CD14-positive monocyte (primary cell): ENCODE data around the gene HOXD4. TPM values are rescaled to one million over a fixed set of nuclear protein-coding genes. Genes with fewer than 3 reads are reported as not detected.

Source experiments
- DNase-seq, 3 donors: peaks; one replicate each; pipeline ENCODE4 v3.0.0-alpha.2; 2011 to 2022
- H2AFZ ChIP-seq: 2 replicates; pipeline ENCODE4 v1.6.0; 2012; ENCODE audit warnings: mild to moderate bottlenecking, low read depth, low read length, inconsistent platforms; ENCODE audit not compliant: insufficient read depth, poor library complexity, severe bottlenecking
- H3K27ac ChIP-seq, 2 donors: 1 replicate in 1 of 2; 2 replicates in 1 of 2; pipeline ENCODE4 v1.5.1; 2012 to 2013; ENCODE audit warnings: low read length in 2 of 2, control low read depth in 1 of 2, inconsistent platforms in 1 of 2, low read depth in 1 of 2, mild to moderate bottlenecking in 1 of 2
- H3K27me3 ChIP-seq, 2 donors: one replicate each; pipeline versions ENCODE4 v1.6.0 to v1.6.1; 2011 to 2013; ENCODE audit warnings: low read length in 2 of 2; ENCODE audit not compliant: control insufficient read depth in 2 of 2, insufficient read depth in 2 of 2
- H3K36me3 ChIP-seq, 2 donors: replicated peaks in 1 of 2; 1 replicate in 1 of 2; 2 replicates in 1 of 2; pipeline versions ENCODE4 v1.5.1 to v1.6.1; 2012 to 2013; ENCODE audit warnings: low read length in 2 of 2, control low read depth in 1 of 2, inconsistent platforms in 1 of 2, mild to moderate bottlenecking in 1 of 2; ENCODE audit not compliant: insufficient read depth in 2 of 2, control insufficient read depth in 1 of 2
- H3K4me1 ChIP-seq, 2 donors: 1 replicate in 1 of 2; 2 replicates in 1 of 2; pipeline versions ENCODE4 v1.5.1 to v1.6.1; 2012 to 2013; ENCODE audit warnings: low read length in 2 of 2, control low read depth in 1 of 2, inconsistent platforms in 1 of 2, mild to moderate bottlenecking in 1 of 2, moderate library complexity in 1 of 2; ENCODE audit not compliant: insufficient read depth in 2 of 2, control insufficient read depth in 1 of 2
- H3K4me2 ChIP-seq: replicated peaks from 2 replicates; pipeline ENCODE3; 2012; ENCODE audit warnings: low read length, moderate library complexity, mild to moderate bottlenecking; ENCODE audit not compliant: poor library complexity, severe bottlenecking; ENCODE audit errors: extremely low read depth
- H3K4me3 ChIP-seq, 3 experiments: fragments of 200-600 bp in 1 of 3; sonication (generic) in 1 of 3; replicated peaks in 1 of 3; 1 replicate in 2 of 3; 2 replicates in 1 of 3; pipeline ENCODE4 v1.5.1; 2011 to 2013; ENCODE audit warnings: low read length in 3 of 3, mild to moderate bottlenecking in 3 of 3, control low read depth in 2 of 3, low read depth in 2 of 3, inconsistent platforms in 1 of 3, moderate library complexity in 1 of 3
- H3K79me2 ChIP-seq: 2 replicates; pipeline ENCODE4 v1.6.0; 2012; ENCODE audit warnings: mild to moderate bottlenecking, control low read depth, inconsistent platforms, low read length, moderate library complexity; ENCODE audit not compliant: insufficient read depth
- H3K9ac ChIP-seq: 2 replicates; pipeline ENCODE4 v1.6.0; 2017; ENCODE audit warnings: low read length, mild to moderate bottlenecking; ENCODE audit not compliant: insufficient read depth, poor library complexity, severe bottlenecking
- H3K9me3 ChIP-seq, 2 donors: replicated peaks in 1 of 2; 1 replicate in 1 of 2; 2 replicates in 1 of 2; pipeline versions ENCODE4 v1.5.1 to v1.6.1; 2012 to 2013; ENCODE audit warnings: low read length in 2 of 2, control low read depth in 1 of 2; ENCODE audit not compliant: control insufficient read depth in 1 of 2, insufficient read depth in 1 of 2
- H4K20me1 ChIP-seq: 2 replicates; pipeline ENCODE4 v1.6.0; 2012; ENCODE audit warnings: mild to moderate bottlenecking, low read length, control low read depth, moderate library complexity; ENCODE audit not compliant: insufficient read depth
- H3K27ac Mint-ChIP-seq, 7 donors: one replicate each; pipeline ENCODE4 v1.8.0; 2020; ENCODE audit warnings: mild to moderate bottlenecking in 7 of 7, mixed read lengths in 7 of 7, moderate library complexity in 6 of 7, inconsistent platforms in 2 of 7
- H3K27me3 Mint-ChIP-seq, 3 donors: one replicate each; pipeline ENCODE4 v1.8.0; 2021 to 2022; ENCODE audit warnings: low read depth in 3 of 3, mild to moderate bottlenecking in 3 of 3, mixed read lengths in 3 of 3, moderate library complexity in 3 of 3, inconsistent platforms in 1 of 3
- H3K36me3 Mint-ChIP-seq, 2 donors: one replicate each; pipeline ENCODE4 v1.8.0; 2020; ENCODE audit warnings: mixed read lengths in 2 of 2, inconsistent platforms in 1 of 2, mild to moderate bottlenecking in 1 of 2
- H3K4me1 Mint-ChIP-seq: one replicate; pipeline ENCODE4 v1.8.0; 2020; ENCODE audit warnings: mild to moderate bottlenecking, mixed read lengths
- H3K4me3 Mint-ChIP-seq, 2 donors: one replicate each; pipeline ENCODE4 v1.8.0; 2020; ENCODE audit warnings: mild to moderate bottlenecking in 2 of 2, mixed read lengths in 2 of 2, moderate library complexity in 1 of 2
- H3K9me3 Mint-ChIP-seq, 7 donors: one replicate each; pipeline ENCODE4 v1.8.0; 2020 to 2022; ENCODE audit warnings: mixed read lengths in 7 of 7, mild to moderate bottlenecking in 6 of 7, moderate library complexity in 6 of 7, inconsistent platforms in 2 of 7
- WGBS: methylation state at CpG from one replicate; pipeline ENCODE4 v1.1.5; 2013; ENCODE audit warnings: missing lambda C conversion rate; ENCODE audit not compliant: insufficient coverage; 5-methylcytosine and 5-hydroxymethylcytosine counted together
- intact Hi-C, 2 donors: fragments of 100-400 bp; cut with micrococcal nuclease; formaldehyde crosslinking; loops; one replicate each; pipeline versions ENCODE4 v1.15.0 to v1.15.1; 2023
- polyA plus RNA-seq, 3 donors: library from polyadenylated mRNA; depleted of rRNA in 1 of 3; unstranded in 2 of 3; stranded (reverse) in 1 of 3; fragments of 300-500 nt in 2 of 3; fragments of >200 nt in 1 of 3; fragmentation: Illumina TruSeq in 2 of 3; gene quantifications; 1 replicate in 2 of 3; 2 replicates in 1 of 3; pipeline ENCODE4 v1.2.3, GENCODE V29; 2012 to 2021
- TF ChIP-seq, protein P1 (sequence below): fragments of 200-600 bp; IDR thresholded peaks from one replicate; pipeline ENCODE4 v1.8.0; 2022; ENCODE audit warnings: antibody characterized with exemption, mild to moderate bottlenecking

HOXD4 gene
- polyA plus RNA-seq, 3 donors = not detected

DNA sequence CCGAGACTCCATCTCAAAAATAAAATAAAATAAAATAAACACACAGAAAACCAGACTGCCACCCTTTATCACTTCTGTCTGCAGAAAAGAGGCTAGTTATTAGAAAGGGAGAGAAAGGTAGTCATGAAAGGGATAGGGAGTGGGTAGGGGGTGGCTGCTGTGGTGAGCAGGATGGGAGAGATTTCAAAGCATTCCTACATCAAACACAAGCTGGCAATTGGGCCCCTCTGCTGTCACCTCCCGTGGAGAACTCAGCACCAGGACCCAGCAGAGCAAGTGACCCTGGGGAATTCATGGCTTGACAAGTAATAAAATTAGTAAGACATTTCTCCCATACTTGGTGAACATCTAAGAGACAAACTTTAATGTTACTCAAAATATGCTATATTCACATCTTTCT is 33.4 kb downstream of the HOXD4 start:
- TF ChIP-seq, protein P1, sequence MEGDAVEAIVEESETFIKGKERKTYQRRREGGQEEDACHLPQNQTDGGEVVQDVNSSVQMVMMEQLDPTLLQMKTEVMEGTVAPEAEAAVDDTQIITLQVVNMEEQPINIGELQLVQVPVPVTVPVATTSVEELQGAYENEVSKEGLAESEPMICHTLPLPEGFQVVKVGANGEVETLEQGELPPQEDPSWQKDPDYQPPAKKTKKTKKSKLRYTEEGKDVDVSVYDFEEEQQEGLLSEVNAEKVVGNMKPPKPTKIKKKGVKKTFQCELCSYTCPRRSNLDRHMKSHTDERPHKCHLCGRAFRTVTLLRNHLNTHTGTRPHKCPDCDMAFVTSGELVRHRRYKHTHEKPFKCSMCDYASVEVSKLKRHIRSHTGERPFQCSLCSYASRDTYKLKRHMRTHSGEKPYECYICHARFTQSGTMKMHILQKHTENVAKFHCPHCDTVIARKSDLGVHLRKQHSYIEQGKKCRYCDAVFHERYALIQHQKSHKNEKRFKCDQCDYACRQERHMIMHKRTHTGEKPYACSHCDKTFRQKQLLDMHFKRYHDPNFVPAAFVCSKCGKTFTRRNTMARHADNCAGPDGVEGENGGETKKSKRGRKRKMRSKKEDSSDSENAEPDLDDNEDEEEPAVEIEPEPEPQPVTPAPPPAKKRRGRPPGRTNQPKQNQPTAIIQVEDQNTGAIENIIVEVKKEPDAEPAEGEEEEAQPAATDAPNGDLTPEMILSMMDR = no peak
- H3K27me3 Mint-ChIP-seq = peaks cover 84 to 96% (median 88%) of the 10 kb centered on the region in 3 donors
- Histone ChIP-seq H3K79me2 (no peaks in the 10 kb centered on the region), H2AFZ (no peak overlapping the region), H3K4me1 (peaks cover 8 to 23% of the 10 kb centered on the region in 2 donors), H3K9me3 (peaks cover 4 to 39% of the 10 kb centered on the region in 2 donors), H3K27ac (no peak overlapping the region), H3K36me3 (no peaks in the 10 kb centered on the region), H3K4me2 (no peak overlapping the region), H3K4me3 (no peak overlapping the region), H3K27me3 (peaks cover 79 to 97% of the 10 kb centered on the region in 2 donors), H3K9ac (no peak overlapping the region), H4K20me1 (no peaks in the 10 kb centered on the region)
- peaks cover 0 to 23% (median 14%) of the 10 kb centered on the region in 7 donors for H3K9me3 Mint-ChIP-seq
- peaks cover 17% of the 10 kb centered on the region for H3K4me1 Mint-ChIP-seq
- WGBS = no CpG with 5 or more reads among the region's 2 CpGs
- H3K4me3 Mint-ChIP-seq = peak overlapping the region in 1 of 2 donors; percentile 35
- no peak for DNase-seq
- no peak overlapping the region for H3K27ac Mint-ChIP-seq
- intact Hi-C loops = no loop called here
- peaks cover 6% of the 10 kb centered on the region in 2 donors for H3K36me3 Mint-ChIP-seq

DNA sequence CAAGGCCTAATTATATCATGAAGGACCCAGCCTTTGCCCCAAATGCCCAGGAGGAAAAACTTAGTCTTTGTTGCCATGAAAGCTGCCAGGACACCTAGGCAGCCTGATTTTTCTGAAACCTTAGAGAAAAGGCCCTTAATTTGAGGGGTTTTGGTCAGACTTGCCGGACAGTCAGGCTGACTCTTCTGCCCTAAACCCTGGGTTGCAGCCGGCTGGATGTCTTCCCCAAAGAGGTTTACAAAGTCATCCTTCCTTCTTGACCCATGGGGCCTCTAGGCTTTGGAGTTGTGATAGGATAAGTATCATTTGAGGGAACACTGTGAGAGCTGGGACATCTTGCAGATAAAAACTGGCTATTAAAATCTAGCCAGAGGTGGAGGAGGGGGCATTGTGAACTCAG is 34.7 kb downstream of the HOXD4 start:
- H3K27ac ChIP-seq = no peak overlapping the region
- H3K27me3 Mint-ChIP-seq = peaks cover 88 to 95% (median 88%) of the 10 kb centered on the region in 3 donors
- H3K4me1 ChIP-seq = peaks cover 8 to 23% of the 10 kb centered on the region in 2 donors
- peaks cover 20% of the 10 kb centered on the region for H3K4me1 Mint-ChIP-seq
- intact Hi-C loops = no loop called here
- no peak overlapping the region for H3K9ac ChIP-seq
- TF ChIP-seq, protein P1 = no peak
- DNase-seq = no peak
- H3K9me3 ChIP-seq = peaks cover 4 to 40% of the 10 kb centered on the region in 2 donors
- peaks cover 79 to 97% of the 10 kb centered on the region in 2 donors for H3K27me3 ChIP-seq
- H3K4me3 ChIP-seq = no peak overlapping the region
- H3K4me2 ChIP-seq = no peak overlapping the region
- H3K79me2 ChIP-seq = no peaks in the 10 kb centered on the region
- 100% methylated on average over 1 of the region's 2 CpGs for WGBS
- H3K4me3 Mint-ChIP-seq = peak overlapping the region in 1 of 2 donors; percentile 23
- H3K9me3 Mint-ChIP-seq = peaks cover 0 to 26% (median 17%) of the 10 kb centered on the region in 7 donors
- no peaks in the 10 kb centered on the region for H4K20me1 ChIP-seq
- H3K36me3 Mint-ChIP-seq = peaks cover 6% of the 10 kb centered on the region in 2 donors
- no peaks in the 10 kb centered on the region for H3K36me3 ChIP-seq
- H2AFZ ChIP-seq = no peak overlapping the region
- H3K27ac Mint-ChIP-seq = no peak overlapping the region
